OCI-LY7 (cell line): ENCODE data around the gene C2orf42.
"Not testable (repeated sequence)": the region's sequence is repeated elsewhere in the genome, so short reads cannot be mapped to it uniquely, and the experiment has no call there.

ENCODE experiments used
- EZH2phosphoT487 ChIP-seq: fragments of 200-600 bp; sonication (generic); IDR thresholded peaks from 2 replicates; pipeline ENCODE4 v1.6.1; 2018; ENCODE audit warnings: low read depth, borderline replicate concordance, mild to moderate bottlenecking, mixed run types, antibody characterized with exemption, low read length, moderate library complexity, mixed read lengths
- TF ChIP-seq, protein P1 (sequence below): fragments of 200-600 bp; sonication (generic); conservative IDR thresholded peaks from 2 replicates; pipeline ENCODE4 v1.5.1; 2014; ENCODE audit warnings: mild to moderate bottlenecking, antibody characterized with exemption, low read length, moderate library complexity, mixed read lengths

DNA sequence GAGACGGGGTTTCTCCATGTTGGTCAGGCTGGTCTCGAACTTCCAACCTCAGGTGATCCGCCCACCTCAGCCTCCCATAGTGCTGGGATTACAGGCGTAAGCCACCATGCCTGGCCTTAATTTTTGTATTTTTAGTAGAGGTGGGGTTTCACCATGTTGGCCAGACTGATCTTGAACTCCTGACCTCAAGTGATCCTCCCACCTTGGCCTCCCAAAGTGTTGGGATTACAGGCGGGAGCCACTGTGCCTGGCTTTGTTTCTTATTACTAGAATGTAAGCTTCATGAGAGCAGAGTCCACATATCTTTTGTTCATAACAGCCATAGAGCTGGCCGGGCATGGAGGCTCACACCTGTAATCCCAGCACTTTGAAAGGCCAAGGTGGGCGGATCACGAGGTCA is 84.7 kb downstream of the C2orf42 start:
- TF ChIP-seq, protein P1, sequence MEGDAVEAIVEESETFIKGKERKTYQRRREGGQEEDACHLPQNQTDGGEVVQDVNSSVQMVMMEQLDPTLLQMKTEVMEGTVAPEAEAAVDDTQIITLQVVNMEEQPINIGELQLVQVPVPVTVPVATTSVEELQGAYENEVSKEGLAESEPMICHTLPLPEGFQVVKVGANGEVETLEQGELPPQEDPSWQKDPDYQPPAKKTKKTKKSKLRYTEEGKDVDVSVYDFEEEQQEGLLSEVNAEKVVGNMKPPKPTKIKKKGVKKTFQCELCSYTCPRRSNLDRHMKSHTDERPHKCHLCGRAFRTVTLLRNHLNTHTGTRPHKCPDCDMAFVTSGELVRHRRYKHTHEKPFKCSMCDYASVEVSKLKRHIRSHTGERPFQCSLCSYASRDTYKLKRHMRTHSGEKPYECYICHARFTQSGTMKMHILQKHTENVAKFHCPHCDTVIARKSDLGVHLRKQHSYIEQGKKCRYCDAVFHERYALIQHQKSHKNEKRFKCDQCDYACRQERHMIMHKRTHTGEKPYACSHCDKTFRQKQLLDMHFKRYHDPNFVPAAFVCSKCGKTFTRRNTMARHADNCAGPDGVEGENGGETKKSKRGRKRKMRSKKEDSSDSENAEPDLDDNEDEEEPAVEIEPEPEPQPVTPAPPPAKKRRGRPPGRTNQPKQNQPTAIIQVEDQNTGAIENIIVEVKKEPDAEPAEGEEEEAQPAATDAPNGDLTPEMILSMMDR: not testable (repeated sequence)
- not testable (repeated sequence) for TF ChIP-seq EZH2phosphoT487
